ENCODE data around the gene DXO. TPM values are rescaled to one million over a fixed set of nuclear protein-coding genes. Genes with fewer than 3 reads are reported as not detected.

The DXO gene
- polyA plus RNA-seq, 3 donors = 5.5 to 49.6 (median 10.4) TPM

DNA sequence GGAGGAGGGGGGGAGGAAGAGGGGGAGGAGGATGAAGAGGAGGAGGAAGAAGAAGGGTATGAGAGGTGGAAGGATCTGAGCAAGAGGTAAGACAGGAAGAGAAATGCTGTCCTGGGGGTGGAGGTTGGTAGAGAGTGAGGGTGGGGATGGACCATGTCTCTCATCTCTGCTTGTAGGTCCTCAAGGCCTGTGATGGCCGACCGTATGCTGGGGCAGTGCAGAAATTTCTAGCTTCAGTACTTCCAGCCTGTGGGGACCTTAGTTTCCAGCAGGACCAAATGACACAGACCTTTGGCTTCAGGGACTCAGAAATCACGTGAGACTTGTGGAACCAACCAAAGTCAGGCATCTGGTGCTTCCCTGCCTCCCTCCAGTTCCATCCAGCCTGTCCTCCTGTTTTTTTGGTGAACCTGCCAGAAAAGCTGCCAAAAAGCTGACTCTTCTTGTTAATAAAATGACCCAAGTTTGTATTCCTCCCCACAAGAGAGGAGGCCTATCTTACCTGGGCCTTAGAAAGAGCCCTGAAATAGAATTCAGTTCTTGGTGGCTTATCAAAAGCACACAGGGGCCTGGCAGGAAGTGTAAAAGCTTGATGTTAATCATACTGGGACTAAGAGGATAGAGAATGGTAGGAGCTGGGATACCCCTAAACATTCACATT, 7.4 kb upstream of the DXO start:
- Histone ChIP-seq H3K79me2 (ENCODE audit: insufficient read depth, low read length) (no peaks in the 10 kb centered on the region), H3K27me3 (ENCODE audit: control insufficient read depth in 2 of 2, insufficient read depth in 2 of 2, low read length in 2 of 2) (no peaks in the 10 kb centered on the region), H3K9ac (ENCODE audit: insufficient read depth, low read length, poor library complexity, severe bottlenecking) (no peak overlapping the region), H3K9me3 (replicated peaks in 1 of 2; ENCODE audit: control insufficient read depth in 1 of 2, insufficient read depth in 1 of 2, low read length in 2 of 2) (no peaks in the 10 kb centered on the region), H2AFZ (ENCODE audit: insufficient read depth, low read depth, low read length, poor library complexity, severe bottlenecking) (no peak overlapping the region), H3K4me1 (ENCODE audit: control insufficient read depth in 1 of 2, insufficient read depth in 2 of 2, low read length in 2 of 2) (no peaks in the 10 kb centered on the region), H4K20me1 (ENCODE audit: insufficient read depth, low read length) (no peaks in the 10 kb centered on the region), H3K36me3 (replicated peaks in 1 of 2; ENCODE audit: control insufficient read depth in 1 of 2, insufficient read depth in 2 of 2, low read length in 2 of 2) (peaks cover 11 to 19% of the 10 kb centered on the region in 2 donors), H3K4me2 (replicated peaks; ENCODE audit: extremely low read depth, low read length, poor library complexity, severe bottlenecking) (no peak overlapping the region), H3K4me3 (replicated peaks in 1 of 3; ENCODE audit: low read depth in 2 of 3, low read length in 3 of 3) (no peak overlapping the region), H3K27ac (ENCODE audit: low read depth in 1 of 2, low read length in 2 of 2) (no peak overlapping the region)
- H3K4me1 Mint-ChIP-seq = peaks cover 2% of the 10 kb centered on the region
- H3K27me3 Mint-ChIP-seq (ENCODE audit: low read depth in 3 of 3) = no peaks in the 10 kb centered on the region
- peaks cover 14 to 35% of the 10 kb centered on the region in 2 donors for H3K36me3 Mint-ChIP-seq
- no peak overlapping the region for H3K4me3 Mint-ChIP-seq
- DNase-seq = no peak
- H3K9me3 Mint-ChIP-seq = peaks cover 0 to 7% (median 0%) of the 10 kb centered on the region in 7 donors
- WGBS (ENCODE audit: insufficient coverage) = 100% methylated on average over 2 of the region's 3 CpGs
- intact Hi-C loops (cut with micrococcal nuclease) = no loop called here
- TF ChIP-seq, protein P1, sequence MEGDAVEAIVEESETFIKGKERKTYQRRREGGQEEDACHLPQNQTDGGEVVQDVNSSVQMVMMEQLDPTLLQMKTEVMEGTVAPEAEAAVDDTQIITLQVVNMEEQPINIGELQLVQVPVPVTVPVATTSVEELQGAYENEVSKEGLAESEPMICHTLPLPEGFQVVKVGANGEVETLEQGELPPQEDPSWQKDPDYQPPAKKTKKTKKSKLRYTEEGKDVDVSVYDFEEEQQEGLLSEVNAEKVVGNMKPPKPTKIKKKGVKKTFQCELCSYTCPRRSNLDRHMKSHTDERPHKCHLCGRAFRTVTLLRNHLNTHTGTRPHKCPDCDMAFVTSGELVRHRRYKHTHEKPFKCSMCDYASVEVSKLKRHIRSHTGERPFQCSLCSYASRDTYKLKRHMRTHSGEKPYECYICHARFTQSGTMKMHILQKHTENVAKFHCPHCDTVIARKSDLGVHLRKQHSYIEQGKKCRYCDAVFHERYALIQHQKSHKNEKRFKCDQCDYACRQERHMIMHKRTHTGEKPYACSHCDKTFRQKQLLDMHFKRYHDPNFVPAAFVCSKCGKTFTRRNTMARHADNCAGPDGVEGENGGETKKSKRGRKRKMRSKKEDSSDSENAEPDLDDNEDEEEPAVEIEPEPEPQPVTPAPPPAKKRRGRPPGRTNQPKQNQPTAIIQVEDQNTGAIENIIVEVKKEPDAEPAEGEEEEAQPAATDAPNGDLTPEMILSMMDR (IDR thresholded peaks at IDR 0.05) = no peak
- peak overlapping the region in 1 of 7 donors; percentile 13 for H3K27ac Mint-ChIP-seq

DNA sequence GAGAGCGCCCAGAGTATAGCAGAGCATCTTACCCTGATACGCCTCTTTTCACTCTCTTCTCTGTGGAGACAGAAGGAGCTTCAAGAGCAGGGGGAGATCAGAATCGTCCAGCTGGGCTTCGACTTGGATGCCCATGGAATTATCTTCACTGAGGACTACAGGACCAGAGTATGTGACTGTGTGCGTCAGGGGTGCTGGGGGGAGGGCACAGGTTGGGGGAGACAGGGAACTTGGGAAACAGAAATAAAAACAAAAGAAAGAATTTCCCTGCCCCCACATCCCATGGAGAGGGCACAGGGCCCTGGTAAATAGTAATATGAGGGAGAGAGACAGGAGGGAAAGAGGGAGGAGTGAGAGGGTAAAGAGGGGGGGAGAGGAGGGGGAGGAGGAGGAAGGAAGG, 6.9 kb upstream of the DXO start:
- Histone ChIP-seq H3K27ac (ENCODE audit: low read depth in 1 of 2, low read length in 2 of 2) (peak overlapping the region in 1 of 2 donors; percentile 31), H3K9me3 (replicated peaks in 1 of 2; ENCODE audit: control insufficient read depth in 1 of 2, insufficient read depth in 1 of 2, low read length in 2 of 2) (no peaks in the 10 kb centered on the region), H2AFZ (ENCODE audit: insufficient read depth, low read depth, low read length, poor library complexity, severe bottlenecking) (no peak overlapping the region), H3K9ac (ENCODE audit: insufficient read depth, low read length, poor library complexity, severe bottlenecking) (no peak overlapping the region), H3K36me3 (replicated peaks in 1 of 2; ENCODE audit: control insufficient read depth in 1 of 2, insufficient read depth in 2 of 2, low read length in 2 of 2) (peaks cover 11 to 19% of the 10 kb centered on the region in 2 donors), H3K27me3 (ENCODE audit: control insufficient read depth in 2 of 2, insufficient read depth in 2 of 2, low read length in 2 of 2) (no peaks in the 10 kb centered on the region), H4K20me1 (ENCODE audit: insufficient read depth, low read length) (no peaks in the 10 kb centered on the region), H3K79me2 (ENCODE audit: insufficient read depth, low read length) (no peaks in the 10 kb centered on the region), H3K4me1 (ENCODE audit: control insufficient read depth in 1 of 2, insufficient read depth in 2 of 2, low read length in 2 of 2) (no peaks in the 10 kb centered on the region), H3K4me2 (replicated peaks; ENCODE audit: extremely low read depth, low read length, poor library complexity, severe bottlenecking) (no peak overlapping the region), H3K4me3 (replicated peaks in 1 of 3; ENCODE audit: low read depth in 2 of 3, low read length in 3 of 3) (no peak overlapping the region)
- intact Hi-C loops (cut with micrococcal nuclease) = no loop called here
- Mint-ChIP-seq H3K27ac (peak overlapping the region in 2 of 7 donors; percentile 60 to 63), H3K4me3 (no peak overlapping the region), H3K9me3 (peaks cover 0 to 7% (median 0%) of the 10 kb centered on the region in 7 donors), H3K4me1 (peaks cover 2% of the 10 kb centered on the region), H3K36me3 (peaks cover 17 to 39% of the 10 kb centered on the region in 2 donors), H3K27me3 (ENCODE audit: low read depth in 3 of 3) (no peaks in the 10 kb centered on the region)
- no peak for DNase-seq
- TF ChIP-seq, protein P1 (IDR thresholded peaks at IDR 0.05) = no peak
- WGBS (ENCODE audit: insufficient coverage) = no CpG with 5 or more reads among the region's 5 CpGs

All from CD14-positive monocyte (primary cell).